Parathyroid adenoma (tissue), 2 donors: ENCODE results near the gene C12orf43.
"Not testable (repeated sequence)": the region's sequence is repeated elsewhere in the genome, so short reads cannot be mapped to it uniquely, and the experiment has no call there.

Experiments
- H2AFZ ChIP-seq: fragments of 300-600 bp; sonication (generic); one replicate; pipeline ENCODE4 v1.7.0; 2017; ENCODE audit warnings: antibody characterized with exemption, mild to moderate bottlenecking
- H3K27ac ChIP-seq: fragments of 300-600 bp; sonication (generic); one replicate; pipeline ENCODE4 v1.7.0; 2017
- H3K27me3 ChIP-seq: fragments of 300-600 bp; sonication (generic); one replicate; pipeline ENCODE4 v1.7.0; 2017; ENCODE audit warnings: low read length; ENCODE audit not compliant: control insufficient read depth, insufficient read depth
- H3K36me3 ChIP-seq: fragments of 300-600 bp; sonication (generic); one replicate; pipeline ENCODE4 v1.7.0; 2017; ENCODE audit warnings: low read length; ENCODE audit not compliant: control insufficient read depth, insufficient read depth
- H3K4me1 ChIP-seq: fragments of 300-600 bp; sonication (generic); one replicate; pipeline ENCODE4 v1.7.0; 2017; ENCODE audit warnings: control low read depth
- H3K4me2 ChIP-seq: fragments of 300-600 bp; sonication (generic); one replicate; pipeline ENCODE4 v1.7.0; 2017; ENCODE audit warnings: low read length
- H3K4me3 ChIP-seq: fragments of 300-600 bp; sonication (generic); one replicate; pipeline ENCODE4 v1.7.0; 2017; ENCODE audit warnings: low read depth, low read length
- H3K79me2 ChIP-seq: fragments of 300-600 bp; sonication (generic); one replicate; pipeline ENCODE4 v1.7.0; 2017; ENCODE audit warnings: control low read depth
- H3K9ac ChIP-seq: fragments of 300-600 bp; sonication (generic); one replicate; pipeline ENCODE4 v1.7.0; 2017; ENCODE audit warnings: mild to moderate bottlenecking
- H3K9me3 ChIP-seq: fragments of 300-600 bp; sonication (generic); one replicate; pipeline ENCODE4 v1.7.0; 2017; ENCODE audit warnings: low read length; ENCODE audit not compliant: control insufficient read depth
- CTCF ChIP-seq: fragments of 300-600 bp; sonication (generic); IDR thresholded peaks from one replicate; pipeline ENCODE4 v1.7.0; 2017; ENCODE audit warnings: antibody characterized with exemption, mild to moderate bottlenecking
- donor health status: primary hyperparathyroidism.

The C12orf43 gene

GRCh38 chr12:121053706-121054105 is 37.4 kb upstream of the C12orf43 start:
- Histone ChIP-seq H3K27ac (no peak overlapping the region), H3K79me2 (no peaks in the 10 kb centered on the region), H3K4me2 (no peak overlapping the region), H3K9me3 (no peaks in the 10 kb centered on the region), H2AFZ (no peak overlapping the region), H3K27me3 (no peaks in the 10 kb centered on the region), H3K4me1 (no peaks in the 10 kb centered on the region), H3K36me3 (no peaks in the 10 kb centered on the region), H3K9ac (no peak overlapping the region), H3K4me3 (no peak overlapping the region)
- TF ChIP-seq CTCF: no peak

GRCh38 chr12:121050725-121051124 is 34.4 kb upstream of the C12orf43 start:
- H3K27ac ChIP-seq: no peak overlapping the region
- H3K4me3 ChIP-seq: no peak overlapping the region
- H2AFZ ChIP-seq: no peak overlapping the region
- H3K4me1 ChIP-seq: no peaks in the 10 kb centered on the region
- H3K9ac ChIP-seq: no peak overlapping the region
- no peak for TF ChIP-seq CTCF
- no peaks in the 10 kb centered on the region for H3K79me2 ChIP-seq
- H3K4me2 ChIP-seq: no peak overlapping the region
- no peaks in the 10 kb centered on the region for H3K9me3 ChIP-seq
- no peaks in the 10 kb centered on the region for H3K27me3 ChIP-seq
- no peaks in the 10 kb centered on the region for H3K36me3 ChIP-seq

GRCh38 chr12:121048442-121048841 is 32.2 kb upstream of the C12orf43 start:
- no peak overlapping the region for H3K4me2 ChIP-seq
- no peaks in the 10 kb centered on the region for H3K36me3 ChIP-seq
- H3K27me3 ChIP-seq: no peaks in the 10 kb centered on the region
- no peak overlapping the region for H3K27ac ChIP-seq
- no peaks in the 10 kb centered on the region for H3K79me2 ChIP-seq
- H3K9me3 ChIP-seq: no peaks in the 10 kb centered on the region
- H3K4me1 ChIP-seq: no peaks in the 10 kb centered on the region
- H3K9ac ChIP-seq: no peak overlapping the region
- no peak overlapping the region for H3K4me3 ChIP-seq
- H2AFZ ChIP-seq: no peak overlapping the region
- no peak for TF ChIP-seq CTCF

- H3K36me3 ChIP-seq, H3K27ac ChIP-seq, H2AFZ ChIP-seq: not testable (repeated sequence)
Measured at GRCh38 chr12:121047400-121047799, 31.1 kb upstream of the C12orf43 start.

GRCh38 chr12:121043067-121043466 is 26.8 kb upstream of the C12orf43 start:
- Histone ChIP-seq H3K27me3 (no peaks in the 10 kb centered on the region), H3K4me3 (no peak overlapping the region), H3K9ac (no peak overlapping the region), H3K36me3 (no peaks in the 10 kb centered on the region), H3K79me2 (no peaks in the 10 kb centered on the region), H3K4me1 (peaks cover 3% of the 10 kb centered on the region), H3K9me3 (no peaks in the 10 kb centered on the region), H3K4me2 (no peak overlapping the region), H2AFZ (no peak overlapping the region), H3K27ac (no peak overlapping the region)
- TF ChIP-seq CTCF: no peak

More at GRCh38 chr12:121047400-121047799, 31.1 kb upstream of the C12orf43 start:
- H3K4me3 ChIP-seq, H3K4me1 ChIP-seq, H3K27me3 ChIP-seq, H3K9ac ChIP-seq, H3K9me3 ChIP-seq, H3K4me2 ChIP-seq, H3K79me2 ChIP-seq: not testable (repeated sequence)
